ENCODE results near the gene ELAC2. TPM values are rescaled to one million over a fixed set of nuclear protein-coding genes. Genes with fewer than 3 reads are reported as not detected.

The ELAC2 gene
- total and polyA plus RNA-seq, 2 of the 8 experiments (the other 6 are each of a cell fraction or from before 2014, with no cell fraction given) = 91.6 to 127 TPM

GRCh38 chr17:12966413-12966812, 51.4 kb downstream of the ELAC2 start (continued):
- TF ChIP-seq CHD7 (IDR thresholded peaks at IDR 0.05; ENCODE audit: insufficient replicate concordance, low read length) (no peak), RNF2 (IDR thresholded peaks at IDR 0.05; ENCODE audit: borderline replicate concordance, low read depth, low read length, missing control alignments, poor library complexity, severe bottlenecking) (no peak), BACH1 (IDR thresholded peaks at IDR 0.05; ENCODE audit: low read length) (no peak), TCF12 (IDR thresholded peaks at IDR 0.05; ENCODE audit: low read depth, low read length) (no peak)

All from H1 (cell line).